ENCODE data around the gene JAM2.
"Not testable (repeated sequence)": the region's sequence is repeated elsewhere in the genome, so short reads cannot be mapped to it uniquely, and the experiment has no call there.

The JAM2 gene

GRCh38 chr21:25647647-25648046 is 8.6 kb downstream of the JAM2 start:
- DNase-seq = no peak

GRCh38 chr21:25649146-25649545 is 10.1 kb downstream of the JAM2 start:
- DNase-seq = no peak

- no peak for DNase-seq
These were observed 17.4 kb downstream of the JAM2 start for GRCh38 chr21:25656412-25656811.

GRCh38 chr21:25657140-25657539 is 18.1 kb downstream of the JAM2 start:
- no peak for DNase-seq

GRCh38 chr21:25658427-25659035 is 19.5 kb downstream of the JAM2 start:
- no peak for DNase-seq

- no peak for DNase-seq
These were observed 21.2 kb downstream of the JAM2 start for GRCh38 chr21:25660233-25660632.

GRCh38 chr21:25664491-25664931 is 25.5 kb downstream of the JAM2 start:
- DNase-seq = no peak

- no peak for DNase-seq
These were observed 31.7 kb downstream of the JAM2 start for GRCh38 chr21:25670726-25671125.

GRCh38 chr21:25676451-25676850 is 37.4 kb downstream of the JAM2 start:
- no peak for DNase-seq

- no peak for DNase-seq
These were observed 43.3 kb downstream of the JAM2 start for GRCh38 chr21:25682382-25682781.

GRCh38 chr21:25687787-25688186 is 48.7 kb downstream of the JAM2 start:
- no peak for DNase-seq

- no peak for DNase-seq
These were observed 49.5 kb downstream of the JAM2 start for GRCh38 chr21:25688275-25689155.

- no peak for DNase-seq
These were observed 50.2 kb downstream of the JAM2 start for GRCh38 chr21:25689226-25689625.

GRCh38 chr21:25691976-25692375 is 52.9 kb downstream of the JAM2 start:
- no peak for DNase-seq

- DNase-seq = not testable (repeated sequence)
These were observed 56.4 kb downstream of the JAM2 start for GRCh38 chr21:25695461-25695860.

- no peak for DNase-seq
These were observed 61.7 kb downstream of the JAM2 start for GRCh38 chr21:25700741-25701140.

GRCh38 chr21:25701529-25701928 is 62.5 kb downstream of the JAM2 start:
- DNase-seq = no peak

- no peak for DNase-seq
These were observed 69.5 kb downstream of the JAM2 start for GRCh38 chr21:25708467-25709065.

GRCh38 chr21:25709684-25710265 is 70.7 kb downstream of the JAM2 start:
- no peak for DNase-seq

GRCh38 chr21:25710550-25710949 is 71.5 kb downstream of the JAM2 start:
- DNase-seq = no peak

GRCh38 chr21:25714066-25714465 is 75.0 kb downstream of the JAM2 start:
- not testable (repeated sequence) for DNase-seq

- DNase-seq = no peak
These were observed 78.6 kb downstream of the JAM2 start for GRCh38 chr21:25717491-25718147.

GRCh38 chr21:25721987-25722386 is 82.9 kb downstream of the JAM2 start:
- DNase-seq = no peak
